HepG2 (cell line): ENCODE data around the gene CISTR. TPM values are rescaled to one million over a fixed set of nuclear protein-coding genes. Genes with fewer than 3 reads are reported as not detected.
A peak's percentile ranks its signal among the peaks of the same experiment; 100 is the strongest.

Experiments used
- BORCS8-MEF2B ChIP-seq: sonication (generic); formaldehyde crosslinking; IDR thresholded peaks from 2 replicates; pipeline ENCODE4 v1.8.0; 2022; ENCODE audit warnings: mild to moderate bottlenecking, missing genetic modification reagents
- CAMTA2 ChIP-seq: sonication (generic); formaldehyde crosslinking; IDR thresholded peaks from 2 replicates; pipeline ENCODE4 v1.4.0; 2020; ENCODE audit warnings: mild to moderate bottlenecking, missing genetic modification reagents, borderline replicate concordance
- ELF3 ChIP-seq: IDR thresholded peaks from 2 replicates; pipeline ENCODE4 v1.6.1; 2016; ENCODE audit warnings: missing genetic modification reagents, missing compliant biosample characterization
- EZH2 ChIP-seq: conservative IDR thresholded peaks from 2 replicates; pipeline ENCODE4 v1.6.1; 2012; ENCODE audit warnings: mild to moderate bottlenecking, low read depth, low read length, moderate library complexity
- JDP2 ChIP-seq: sonication (generic); formaldehyde crosslinking; IDR thresholded peaks from 2 replicates; pipeline ENCODE4 v1.8.1; 2022; ENCODE audit warnings: missing genetic modification reagents, borderline replicate concordance
- KDM3A ChIP-seq: IDR thresholded peaks from 2 replicates; pipeline ENCODE4 v1.6.1; 2018; ENCODE audit warnings: low read depth, missing compliant biosample characterization
- KDM4B ChIP-seq: sonication (generic); formaldehyde crosslinking; IDR thresholded peaks from 2 replicates; pipeline ENCODE4 v1.4.0; 2020; ENCODE audit warnings: missing genetic modification reagents
- KDM6A ChIP-seq: IDR thresholded peaks from 2 replicates; pipeline ENCODE4 v1.6.1; 2016; ENCODE audit warnings: low read depth
- KLF16 ChIP-seq, 2 experiments: sonication (generic) in 1 of 2; formaldehyde crosslinking in 1 of 2; IDR thresholded peaks; 2 replicates each; pipeline versions ENCODE4 v1.6.1 to v1.8.0; 2016 to 2023; ENCODE audit warnings: missing genetic modification reagents in 2 of 2, missing compliant biosample characterization in 1 of 2
- MED1 ChIP-seq: sonication (generic); formaldehyde crosslinking; IDR thresholded peaks from 2 replicates; pipeline ENCODE4 v1.4.0; 2020; ENCODE audit warnings: missing genetic modification reagents
- MIER2 ChIP-seq: IDR thresholded peaks from 2 replicates; pipeline ENCODE4 v1.6.1; 2016; ENCODE audit warnings: missing biosample characterization, missing genetic modification reagents
- MIER3 ChIP-seq: IDR thresholded peaks from 2 replicates; pipeline ENCODE4 v1.6.1; 2016; ENCODE audit warnings: missing compliant biosample characterization, borderline replicate concordance
- MZF1 ChIP-seq: sonication (generic); formaldehyde crosslinking; IDR thresholded peaks from 2 replicates; pipeline ENCODE4 v1.8.1; 2023; ENCODE audit warnings: mild to moderate bottlenecking, missing genetic modification reagents, borderline replicate concordance
- NCOA2 ChIP-seq: sonication (generic); formaldehyde crosslinking; IDR thresholded peaks from 2 replicates; pipeline ENCODE4 v1.8.0; 2022; ENCODE audit warnings: inconsistent platforms
- NFRKB ChIP-seq: fragments of 450-650 bp; IDR thresholded peaks from 2 replicates; pipeline ENCODE4 v1.6.1; 2017
- PRMT3 ChIP-seq: sonication (generic); formaldehyde crosslinking; IDR thresholded peaks from 2 replicates; pipeline ENCODE4 v1.8.1; 2022; ENCODE audit warnings: low read depth, mild to moderate bottlenecking, moderate library complexity, missing genetic modification reagents, borderline replicate concordance
- RNF2 ChIP-seq: fragments of 450-650 bp; conservative IDR thresholded peaks from 2 replicates; pipeline ENCODE4 v1.6.1; 2016; ENCODE audit warnings: low read depth
- SMYD3 ChIP-seq: sonication (generic); formaldehyde crosslinking; IDR thresholded peaks from 2 replicates; pipeline ENCODE4 v1.8.1; 2023; ENCODE audit warnings: mild to moderate bottlenecking, missing genetic modification reagents
- SSRP1 ChIP-seq: IDR thresholded peaks from 2 replicates; pipeline ENCODE4 v1.6.1; 2016; ENCODE audit warnings: control low read depth
- ZBTB21 ChIP-seq: sonication (generic); formaldehyde crosslinking; IDR thresholded peaks from 2 replicates; pipeline ENCODE4 v1.4.0; 2020; ENCODE audit warnings: missing genetic modification reagents
- ZC3H13 ChIP-seq: sonication (generic); formaldehyde crosslinking; IDR thresholded peaks from 2 replicates; pipeline ENCODE4 v1.8.1; 2023; ENCODE audit warnings: mild to moderate bottlenecking, missing genetic modification reagents, moderate library complexity
- ZFAT ChIP-seq: sonication (generic); formaldehyde crosslinking; conservative IDR thresholded peaks from 2 replicates; pipeline ENCODE4 v1.8.1; 2023; ENCODE audit warnings: missing genetic modification reagents, inconsistent platforms
- ZNF292 ChIP-seq: sonication (generic); formaldehyde crosslinking; IDR thresholded peaks from 2 replicates; pipeline ENCODE4 v1.8.1; 2022; ENCODE audit warnings: mild to moderate bottlenecking, low read depth, missing genetic modification reagents, borderline replicate concordance
- ZNF564 ChIP-seq: sonication (generic); formaldehyde crosslinking; IDR thresholded peaks from 2 replicates; pipeline ENCODE4 v1.8.1; 2023; ENCODE audit warnings: mild to moderate bottlenecking, missing genetic modification reagents
- ZNF577 ChIP-seq: sonication (generic); formaldehyde crosslinking; IDR thresholded peaks from 2 replicates; pipeline ENCODE4 v1.4.0; 2020; ENCODE audit warnings: mild to moderate bottlenecking, low read depth, missing genetic modification reagents, borderline replicate concordance
- ZNF724P ChIP-seq: sonication (generic); formaldehyde crosslinking; IDR thresholded peaks from 2 replicates; pipeline ENCODE4 v1.8.0; 2022; ENCODE audit warnings: missing genetic modification reagents, borderline replicate concordance
- polyA plus RNA-seq, 8 experiments: library from polyadenylated mRNA; depleted of rRNA in 3 of 8; stranded (reverse) in 7 of 8; unstranded in 1 of 8; fragments of >200 nt; fragmentation: Illumina TruSeq in 4 of 8; extraction: Trizol in 4 of 8; gene quantifications; 2 replicates each; pipeline versions ENCODE4 v1.2.1 to v1.2.3, GENCODE V29; 2011 to 2016; ENCODE audit warnings: low read depth in 4 of 8, missing spikeins in 1 of 8, mixed read lengths in 1 of 8; ENCODE audit not compliant: insufficient read depth in 1 of 8
- total RNA-seq, 5 experiments: library from RNA; depleted of rRNA; stranded (reverse); fragments of >200 nt; fragmentation: Illumina TruSeq; extraction: Trizol; gene quantifications; 2 replicates each; pipeline ENCODE4 v1.2.3, GENCODE V29; 2016; ENCODE audit warnings: low read depth in 1 of 5
- TF ChIP-seq, protein P1 (sequence below): sonication (generic); formaldehyde crosslinking; IDR thresholded peaks from 2 replicates; pipeline ENCODE4 v1.4.0; 2020; ENCODE audit warnings: missing genetic modification reagents, borderline replicate concordance
- TF ChIP-seq, protein P2 (sequence below): sonication (generic); formaldehyde crosslinking; IDR thresholded peaks from 2 replicates; pipeline ENCODE4 v1.4.0; 2020; ENCODE audit warnings: missing genetic modification reagents, borderline replicate concordance

Gene CISTR
- total and polyA plus RNA-seq, 2 of the 13 experiments (the other 11 are each of a cell fraction or from before 2014, with no cell fraction given) = not detected

DNA sequence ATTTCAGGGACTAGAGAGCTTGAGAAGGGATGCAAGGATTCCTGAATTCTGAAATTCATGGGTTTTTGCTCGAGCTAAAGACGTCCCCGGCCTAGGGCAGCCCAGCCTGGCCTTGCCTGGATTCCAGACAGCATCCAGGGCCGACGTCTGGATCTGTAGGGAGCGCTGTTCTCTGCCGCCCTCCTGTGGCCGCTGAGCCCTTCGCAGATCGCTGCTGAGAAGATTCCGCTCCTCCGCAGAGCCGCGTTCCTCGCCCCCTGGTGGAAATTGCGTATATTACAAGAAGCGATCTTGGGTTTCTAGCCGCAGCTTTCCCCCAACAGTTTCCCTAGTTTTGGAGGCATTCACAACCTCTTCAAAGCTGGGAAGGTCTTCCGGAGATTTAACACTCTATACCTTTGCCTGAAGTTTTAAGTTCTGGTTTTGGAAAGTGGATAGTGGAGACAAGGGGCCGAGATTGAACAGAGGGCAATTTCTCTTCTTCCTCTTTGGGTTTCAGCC, 5.1 kb downstream of the CISTR start (continued):
- TF ChIP-seq NFRKB (no peak), CAMTA2 (CRISPR knock-in tag) (no peak), KLF16 (CRISPR knock-in tag; IDR thresholded peaks at IDR 0.05) (peak in 1 of 2 experiments; percentile 50; a peak in 1 of 4 replicates), ZC3H13 (CRISPR knock-in tag) (no peak), PRMT3 (CRISPR knock-in tag) (no peak), EZH2 (peak; percentile 74; the same call in 1 of the 2 replicates), KDM4B (CRISPR knock-in tag) (0 out of 2 replicates have a peak, but pooled peaks have one; percentile 34), SMYD3 (no peak), ZNF724P (0 out of 2 replicates have a peak, but pooled peaks have one; percentile 38), ZNF564 (CRISPR knock-in tag) (no peak), MIER2 (CRISPR knock-in tag) (0 out of 2 replicates have a peak, but pooled peaks have one; percentile 41), ZBTB21 (CRISPR knock-in tag) (no peak), BORCS8-MEF2B (CRISPR knock-in tag) (0 out of 2 replicates have a peak, but pooled peaks have one; percentile 45), SSRP1 (CRISPR knock-in tag) (peak; percentile 29; the same call in 1 of the 2 replicates), ELF3 (CRISPR knock-in tag) (no peak), MIER3 (0 out of 2 replicates have a peak, but pooled peaks have one; percentile 65), MZF1 (CRISPR knock-in tag) (no peak), KDM6A (CRISPR knock-in tag) (no peak), ZFAT (CRISPR knock-in tag) (no peak), NCOA2 (CRISPR knock-in tag) (peak; percentile 26; the same call in 1 of the 2 replicates), KDM3A (CRISPR knock-in tag) (0 out of 2 replicates have a peak, but pooled peaks have one; percentile 54), ZNF577 (no peak), ZNF292 (CRISPR knock-in tag) (0 out of 2 replicates have a peak, but pooled peaks have one; percentile 27), RNF2 (peak; percentile 55; the same call in 1 of the 2 replicates), JDP2 (CRISPR knock-in tag) (no peak), MED1 (CRISPR knock-in tag) (peak; percentile 40; the same call in 1 of the 2 replicates)
- TF ChIP-seq, protein P1, sequence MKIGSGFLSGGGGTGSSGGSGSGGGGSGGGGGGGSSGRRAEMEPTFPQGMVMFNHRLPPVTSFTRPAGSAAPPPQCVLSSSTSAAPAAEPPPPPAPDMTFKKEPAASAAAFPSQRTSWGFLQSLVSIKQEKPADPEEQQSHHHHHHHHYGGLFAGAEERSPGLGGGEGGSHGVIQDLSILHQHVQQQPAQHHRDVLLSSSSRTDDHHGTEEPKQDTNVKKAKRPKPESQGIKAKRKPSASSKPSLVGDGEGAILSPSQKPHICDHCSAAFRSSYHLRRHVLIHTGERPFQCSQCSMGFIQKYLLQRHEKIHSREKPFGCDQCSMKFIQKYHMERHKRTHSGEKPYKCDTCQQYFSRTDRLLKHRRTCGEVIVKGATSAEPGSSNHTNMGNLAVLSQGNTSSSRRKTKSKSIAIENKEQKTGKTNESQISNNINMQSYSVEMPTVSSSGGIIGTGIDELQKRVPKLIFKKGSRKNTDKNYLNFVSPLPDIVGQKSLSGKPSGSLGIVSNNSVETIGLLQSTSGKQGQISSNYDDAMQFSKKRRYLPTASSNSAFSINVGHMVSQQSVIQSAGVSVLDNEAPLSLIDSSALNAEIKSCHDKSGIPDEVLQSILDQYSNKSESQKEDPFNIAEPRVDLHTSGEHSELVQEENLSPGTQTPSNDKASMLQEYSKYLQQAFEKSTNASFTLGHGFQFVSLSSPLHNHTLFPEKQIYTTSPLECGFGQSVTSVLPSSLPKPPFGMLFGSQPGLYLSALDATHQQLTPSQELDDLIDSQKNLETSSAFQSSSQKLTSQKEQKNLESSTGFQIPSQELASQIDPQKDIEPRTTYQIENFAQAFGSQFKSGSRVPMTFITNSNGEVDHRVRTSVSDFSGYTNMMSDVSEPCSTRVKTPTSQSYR = 0 out of 2 replicates have a peak, but pooled peaks have one; percentile 30
- TF ChIP-seq, protein P2, sequence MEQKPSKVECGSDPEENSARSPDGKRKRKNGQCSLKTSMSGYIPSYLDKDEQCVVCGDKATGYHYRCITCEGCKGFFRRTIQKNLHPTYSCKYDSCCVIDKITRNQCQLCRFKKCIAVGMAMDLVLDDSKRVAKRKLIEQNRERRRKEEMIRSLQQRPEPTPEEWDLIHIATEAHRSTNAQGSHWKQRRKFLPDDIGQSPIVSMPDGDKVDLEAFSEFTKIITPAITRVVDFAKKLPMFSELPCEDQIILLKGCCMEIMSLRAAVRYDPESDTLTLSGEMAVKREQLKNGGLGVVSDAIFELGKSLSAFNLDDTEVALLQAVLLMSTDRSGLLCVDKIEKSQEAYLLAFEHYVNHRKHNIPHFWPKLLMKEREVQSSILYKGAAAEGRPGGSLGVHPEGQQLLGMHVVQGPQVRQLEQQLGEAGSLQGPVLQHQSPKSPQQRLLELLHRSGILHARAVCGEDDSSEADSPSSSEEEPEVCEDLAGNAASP = 0 out of 2 replicates have a peak, but pooled peaks have one; percentile 32
